ACHN (cell line): ENCODE data around the gene GPR151.

Experiments
- DNase-seq: peaks from one replicate; pipeline ENCODE4 v3.0.0-alpha.2; 2015
- in situ Hi-C: cut with HindIII; loops from 2 replicates; pipeline ENCODE4 v1.10.0; 2017; ENCODE audit warnings: low sequenced_read_pairs, low pct_ligation_motif_present, low pct_unique_long_range_greater_than_20kb

Gene GPR151

GRCh38 chr5:146466521-146467349 lies 49.3 kb downstream of the GPR151 start:
- DNase-seq = peak; percentile 38
- in situ Hi-C loops = no loop called here

GRCh38 chr5:146463446-146463845 lies 52.5 kb downstream of the GPR151 start:
- no peak for DNase-seq
- in situ Hi-C loops = no loop called here
